AG08396 (cell line): ENCODE measurements around the gene PRKAG2.

Source experiments
- DNase-seq: peaks from one replicate; pipeline ENCODE4 v3.0.0; 2012; ENCODE audit warnings: low spot score, mixed read lengths

Gene PRKAG2

DNA sequence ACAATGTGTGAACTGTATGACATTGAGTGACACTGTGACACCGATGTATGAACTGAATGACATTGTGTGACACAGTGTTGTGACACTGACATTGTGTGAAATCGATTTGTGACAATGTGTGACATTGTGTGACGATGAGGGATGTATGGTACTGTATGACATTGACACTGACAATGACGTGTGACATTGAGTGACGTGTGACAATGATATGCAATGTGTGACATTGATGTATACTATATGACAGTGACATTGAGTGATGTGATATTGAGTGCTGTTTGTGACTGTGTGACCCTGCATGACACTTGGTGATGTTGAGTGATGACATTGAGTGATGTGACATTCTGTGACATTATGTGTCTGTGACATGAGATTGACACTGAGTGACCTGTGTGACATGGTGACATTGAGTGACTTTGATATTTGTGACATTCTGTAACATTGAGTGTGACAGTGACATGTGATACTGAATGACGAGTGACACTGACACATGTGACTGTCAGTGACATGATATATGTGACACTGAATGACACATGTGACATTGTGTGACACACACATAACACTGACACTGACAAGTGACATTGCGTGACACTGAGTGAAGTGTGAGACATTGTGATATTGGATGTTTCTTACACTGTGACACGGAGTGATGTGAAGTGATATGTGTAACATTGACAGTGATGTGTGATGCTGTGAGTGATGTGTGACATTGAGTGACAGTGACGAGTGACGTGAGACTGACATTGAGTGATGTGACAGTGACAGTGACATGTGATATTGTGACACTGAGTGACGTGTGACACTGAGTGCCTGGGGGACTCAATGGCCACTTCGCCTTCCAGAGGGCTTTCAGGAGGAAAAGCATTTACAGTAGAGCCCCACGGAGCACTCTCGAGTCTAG lies 167.5 kb downstream of the PRKAG2 start:
- DNase-seq = no peak

GRCh38 chr7:151708610-151709009 lies 168.3 kb downstream of the PRKAG2 start:
- DNase-seq = no peak

- DNase-seq = no peak
These were observed 169.2 kb downstream of the PRKAG2 start for GRCh38 chr7:151707757-151708156.

DNA sequence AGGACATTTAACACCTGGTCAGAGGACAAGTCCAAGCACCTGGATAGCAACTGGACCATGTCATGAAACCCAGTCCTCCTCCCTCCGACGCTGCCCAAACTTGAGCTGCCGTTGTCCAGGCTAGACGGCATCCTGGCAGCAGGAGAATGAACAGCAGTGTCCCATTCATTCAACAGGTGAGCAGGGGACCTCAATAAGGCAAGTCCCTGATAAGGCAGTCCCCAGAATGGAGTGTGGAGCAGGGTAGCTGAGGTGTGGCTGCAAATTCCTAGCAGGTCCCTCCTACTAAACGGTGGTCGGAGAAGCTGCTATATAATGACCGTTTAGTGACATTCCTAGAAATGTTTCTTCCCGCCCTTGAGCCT lies 169.8 kb downstream of the PRKAG2 start:
- no peak for DNase-seq

GRCh38 chr7:151706277-151707104 lies 170.4 kb downstream of the PRKAG2 start:
- no peak for DNase-seq

- DNase-seq = peak; percentile 73
These were observed 171.2 kb downstream of the PRKAG2 start for GRCh38 chr7:151705636-151706276.

DNA sequence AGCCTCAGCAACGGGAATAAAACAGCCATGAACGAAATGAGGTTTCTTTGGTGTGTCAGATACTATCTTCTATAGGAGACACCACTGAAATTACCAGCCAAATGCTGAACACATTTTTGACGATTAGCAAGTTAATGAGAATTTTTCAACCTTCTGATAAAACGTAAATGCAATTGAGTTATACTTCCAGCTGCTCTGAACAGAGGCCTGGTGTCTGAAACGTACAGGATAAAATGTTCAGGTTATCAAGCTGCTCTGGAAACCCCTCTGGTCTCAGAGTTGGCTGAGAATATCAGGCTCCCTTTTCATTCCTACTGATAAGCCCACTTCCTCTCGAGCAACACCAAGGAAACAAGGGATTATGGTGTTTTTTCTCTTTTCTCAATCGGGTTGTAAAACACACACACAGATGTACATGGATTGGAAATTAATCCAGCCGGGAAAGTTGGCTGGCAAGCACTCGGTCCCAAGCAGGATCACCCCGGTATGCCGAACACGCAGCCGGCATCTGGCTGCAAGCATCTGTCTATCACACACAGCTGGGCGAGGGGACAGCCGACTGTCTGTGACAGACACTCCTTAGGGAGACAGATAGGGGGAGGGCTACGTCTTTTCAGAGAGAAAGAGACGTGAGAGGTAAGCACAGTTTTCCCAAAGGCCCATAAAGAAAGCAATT lies 171.8 kb downstream of the PRKAG2 start:
- DNase-seq = no peak

DNA sequence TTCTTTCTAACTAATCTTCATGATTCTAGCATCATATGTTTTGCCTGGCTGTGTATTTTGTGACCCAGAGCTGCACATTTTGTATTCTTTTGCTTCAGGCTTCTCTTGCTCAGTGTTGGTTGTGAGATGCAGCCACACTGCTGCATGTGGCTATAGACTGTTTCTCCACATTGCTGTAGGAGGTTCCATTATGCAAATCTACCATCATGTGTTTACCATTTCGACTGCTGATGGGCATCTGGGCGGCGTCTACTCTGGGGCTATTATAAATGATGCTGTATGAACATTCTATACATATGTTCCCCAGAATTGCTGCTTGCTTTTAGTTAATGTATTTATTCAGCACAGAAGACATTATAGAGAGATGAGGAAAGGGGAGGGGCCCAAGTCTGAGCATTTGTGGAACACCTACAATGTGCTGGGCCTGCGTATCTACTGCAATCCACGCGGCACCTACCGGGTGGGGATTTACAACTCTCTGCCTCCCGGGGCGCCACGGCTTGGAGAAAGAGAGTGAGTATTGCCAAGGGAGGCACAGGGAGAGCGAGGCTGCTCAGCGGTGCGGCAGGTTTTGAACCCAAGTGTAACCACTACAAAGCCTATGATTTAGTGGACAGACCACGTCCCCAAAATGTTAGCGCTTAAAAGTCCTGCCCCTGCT lies 172.5 kb downstream of the PRKAG2 start:
- no peak for DNase-seq

- no peak for DNase-seq
These were observed 174.0 kb downstream of the PRKAG2 start for GRCh38 chr7:151702961-151703360.

GRCh38 chr7:151700586-151701165 lies 176.2 kb downstream of the PRKAG2 start:
- no peak for DNase-seq

DNA sequence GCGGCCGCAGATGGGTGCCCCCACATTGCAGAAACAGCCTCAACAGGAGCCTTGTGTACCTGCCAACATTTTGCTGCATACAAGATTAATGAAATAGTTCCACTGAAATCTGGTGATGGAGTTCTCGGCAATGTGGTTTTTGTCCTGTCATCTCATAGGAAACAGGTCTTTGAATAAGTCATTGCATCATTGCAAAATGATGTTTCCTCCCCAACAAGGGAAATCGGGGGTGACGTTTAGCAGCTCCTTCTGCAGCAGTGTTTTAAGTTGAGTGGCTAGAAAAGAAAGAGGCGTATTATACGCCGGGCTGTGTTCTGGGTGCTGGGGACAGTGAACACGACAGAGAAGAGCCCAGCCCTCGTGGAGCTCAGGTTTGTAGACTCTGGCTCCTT lies 177.0 kb downstream of the PRKAG2 start:
- no peak for DNase-seq

DNA sequence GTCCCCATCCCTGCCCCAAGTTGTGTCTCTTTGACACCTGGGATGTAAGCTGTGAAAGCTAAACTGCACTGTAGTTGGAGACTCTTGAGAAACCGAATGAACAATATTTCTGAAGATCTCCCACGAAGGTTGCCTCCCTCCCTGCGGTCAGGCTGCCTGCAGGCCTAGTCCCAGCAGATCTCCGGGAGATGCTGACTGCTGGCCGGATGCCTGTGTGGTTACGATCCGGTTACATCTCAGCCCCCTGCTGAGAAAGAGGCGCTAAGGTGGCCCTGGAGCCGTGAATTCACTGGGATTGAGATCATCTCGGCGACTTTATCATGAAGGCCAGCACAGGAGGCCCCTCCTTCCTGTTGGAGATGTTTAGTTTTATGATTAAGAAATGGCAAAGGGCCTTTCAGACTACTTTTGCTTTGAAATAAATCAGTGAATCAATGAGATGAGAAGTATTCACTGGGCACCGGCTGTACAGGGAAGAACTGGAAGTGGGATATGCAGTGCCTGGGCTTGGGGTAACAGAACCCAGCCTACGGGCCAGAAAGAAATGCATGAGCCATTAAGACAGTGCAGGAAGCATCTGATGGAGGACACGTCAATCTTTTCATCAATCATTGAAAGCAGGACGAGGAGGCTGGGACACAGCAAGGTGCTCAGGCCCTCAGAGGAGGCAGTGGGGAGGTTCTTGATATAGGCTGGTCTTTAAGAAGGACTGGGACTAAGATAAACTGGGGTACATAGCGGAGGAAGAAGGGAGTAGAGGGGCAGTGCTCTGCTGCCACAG lies 177.6 kb downstream of the PRKAG2 start:
- DNase-seq = no peak

DNA sequence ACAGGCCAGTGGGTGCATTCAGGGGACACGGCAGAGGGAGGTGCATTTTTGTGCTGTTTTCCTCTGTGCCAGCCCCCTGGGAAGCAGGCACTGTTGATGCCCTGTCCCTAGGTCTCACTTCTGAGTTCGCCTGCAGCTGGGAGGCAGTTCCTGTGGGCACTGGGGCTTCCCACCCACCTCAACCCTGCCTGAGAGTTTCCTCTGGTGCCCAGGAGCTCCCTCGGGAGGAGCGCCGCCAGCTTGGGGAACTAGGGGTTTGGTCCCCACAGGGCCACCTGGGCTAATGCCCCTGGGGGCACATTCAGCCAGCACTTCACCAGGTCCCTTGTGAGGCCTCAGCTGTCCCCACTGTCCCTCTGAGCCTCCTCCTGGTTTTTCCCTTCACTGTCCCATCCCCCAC lies 179.0 kb downstream of the PRKAG2 start:
- no peak for DNase-seq

DNA sequence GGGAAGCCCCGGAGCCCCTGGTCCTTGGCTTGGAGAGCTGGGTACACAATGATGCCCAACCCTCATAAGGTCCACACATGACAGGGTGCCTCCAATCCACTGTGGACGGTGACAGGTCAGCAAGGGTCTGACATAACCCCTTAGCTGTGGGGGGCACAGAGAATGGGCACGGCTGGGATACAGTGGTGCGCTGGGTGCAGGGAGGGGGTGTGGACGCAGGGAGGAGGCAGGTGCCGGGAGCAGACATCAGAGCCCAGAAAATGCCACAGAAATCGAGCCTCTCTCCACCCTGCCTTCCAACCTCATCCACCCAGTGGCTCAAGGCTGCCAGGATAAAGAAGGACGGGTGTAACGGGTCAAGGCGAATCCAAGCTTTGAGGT lies 179.4 kb downstream of the PRKAG2 start:
- DNase-seq = no peak

DNA sequence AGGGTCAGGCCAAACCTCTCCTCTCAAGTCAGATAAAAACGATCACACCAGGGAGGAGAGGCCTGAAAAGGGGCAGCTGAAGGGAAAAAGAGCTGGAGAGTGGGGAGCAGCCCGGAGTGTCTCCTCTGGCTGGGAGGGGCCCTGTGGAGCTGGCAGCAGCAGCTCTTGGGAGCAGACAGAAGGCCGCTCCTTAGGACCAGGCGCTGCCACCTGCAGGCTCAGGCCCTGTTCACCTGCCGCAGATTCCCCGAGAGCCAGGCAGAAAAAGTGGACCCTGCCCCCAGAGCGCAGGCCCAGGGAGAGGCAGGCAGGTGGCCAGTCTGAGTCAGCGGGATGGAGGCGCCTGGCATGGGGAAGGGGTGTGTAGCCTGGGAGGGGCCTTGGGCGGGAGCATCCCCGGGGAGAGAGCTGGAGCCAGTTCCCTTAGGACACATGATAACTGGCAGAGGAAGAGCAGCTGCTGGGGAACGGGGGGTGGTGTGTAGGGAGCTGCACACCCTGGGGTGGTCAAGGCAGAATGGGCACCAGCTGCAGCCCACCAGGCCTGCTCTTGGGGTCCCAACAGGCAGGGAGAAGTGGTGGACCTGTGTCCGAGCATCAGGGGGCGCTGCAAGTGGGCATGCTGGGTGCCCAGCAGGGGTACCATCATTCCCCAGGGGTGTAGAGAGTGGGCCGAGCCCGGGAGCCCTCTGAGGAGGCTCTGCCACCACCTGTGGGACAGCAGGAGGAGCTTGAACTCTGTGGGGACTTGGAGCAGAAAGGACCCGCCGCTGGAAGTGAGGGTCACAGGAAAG lies 180.0 kb downstream of the PRKAG2 start:
- no peak for DNase-seq

DNA sequence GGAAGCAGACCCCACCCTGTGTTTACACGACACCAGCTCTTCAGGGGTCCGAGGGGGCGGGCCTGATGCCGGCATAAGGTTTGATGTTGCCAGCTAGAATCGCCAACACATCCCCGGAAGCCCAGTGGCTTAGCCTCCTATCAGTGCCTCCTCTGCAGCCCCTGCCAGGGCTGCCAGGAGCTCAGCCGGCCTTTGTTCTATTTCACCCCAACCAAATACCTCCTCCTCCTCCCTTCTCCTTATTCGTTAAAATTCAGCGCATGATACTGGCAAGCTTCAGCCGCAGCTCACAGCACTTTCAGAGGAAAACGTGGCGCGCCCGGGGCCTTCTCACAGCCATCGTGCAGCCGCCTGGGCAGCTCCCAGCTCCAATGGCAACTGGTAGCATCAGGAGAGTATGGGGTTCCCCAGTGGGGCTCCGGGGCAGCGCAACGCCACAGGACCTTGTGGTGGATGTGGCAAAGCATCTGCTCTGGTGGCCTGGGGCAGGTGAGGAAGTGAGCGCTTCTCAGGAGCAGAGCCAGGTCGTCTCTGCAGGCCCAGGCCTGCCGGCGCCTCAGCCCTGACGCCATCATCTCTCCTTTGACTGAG lies 180.9 kb downstream of the PRKAG2 start:
- DNase-seq = no peak

- no peak for DNase-seq
These were observed 181.9 kb downstream of the PRKAG2 start for GRCh38 chr7:151694828-151695580.

DNA sequence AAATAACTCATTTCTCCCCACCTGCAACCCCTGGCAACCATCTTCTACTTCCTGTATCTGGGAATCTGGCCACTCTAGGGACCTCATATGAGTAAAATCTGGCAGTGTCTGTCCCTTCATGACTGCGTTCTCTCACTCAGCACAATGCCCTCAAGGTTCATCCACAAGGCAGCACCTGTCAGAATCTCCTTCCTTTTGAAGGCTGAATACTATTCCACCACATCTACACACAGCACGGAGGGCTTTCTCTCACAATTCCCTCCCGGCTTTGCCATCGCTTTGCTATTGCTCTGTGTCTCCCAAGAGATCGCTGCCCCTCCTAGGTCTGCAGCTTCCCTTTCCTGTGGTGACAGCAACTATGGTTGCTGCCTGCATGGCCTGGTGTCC lies 182.5 kb downstream of the PRKAG2 start:
- DNase-seq = no peak

DNA sequence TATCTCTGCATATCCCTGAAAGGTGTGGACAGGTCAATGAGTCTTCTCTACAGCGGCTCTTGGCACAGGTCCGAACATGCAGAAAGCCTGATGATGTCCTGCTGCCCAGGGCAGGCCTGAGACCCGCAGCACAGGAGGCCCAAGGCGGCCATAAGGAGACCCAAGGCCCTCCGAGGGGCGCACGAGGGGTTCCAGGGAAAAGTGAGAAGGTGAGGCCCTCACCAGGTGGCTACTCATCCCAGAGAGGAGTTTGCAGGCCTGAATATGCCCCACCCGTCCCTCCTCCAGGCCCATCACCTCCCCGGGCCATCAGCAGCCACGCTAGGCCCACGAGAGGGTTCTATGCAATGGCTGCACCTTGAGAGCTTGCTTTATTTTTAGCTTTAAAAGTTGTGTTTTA lies 183.8 kb downstream of the PRKAG2 start:
- DNase-seq = no peak
